GM18858 (cell line): ENCODE results near the gene BTBD19.
"Not testable (repeated sequence)": the region's sequence is repeated elsewhere in the genome, so short reads cannot be mapped to it uniquely, and the experiment has no call there.

Experiments
- ATAC-seq: cut with Tn5 transposase; IDR thresholded peaks from one replicate; pipeline ENCODE4 v1.9.1; 2021; ENCODE audit not compliant: unreplicated experiment

The BTBD19 gene

DNA sequence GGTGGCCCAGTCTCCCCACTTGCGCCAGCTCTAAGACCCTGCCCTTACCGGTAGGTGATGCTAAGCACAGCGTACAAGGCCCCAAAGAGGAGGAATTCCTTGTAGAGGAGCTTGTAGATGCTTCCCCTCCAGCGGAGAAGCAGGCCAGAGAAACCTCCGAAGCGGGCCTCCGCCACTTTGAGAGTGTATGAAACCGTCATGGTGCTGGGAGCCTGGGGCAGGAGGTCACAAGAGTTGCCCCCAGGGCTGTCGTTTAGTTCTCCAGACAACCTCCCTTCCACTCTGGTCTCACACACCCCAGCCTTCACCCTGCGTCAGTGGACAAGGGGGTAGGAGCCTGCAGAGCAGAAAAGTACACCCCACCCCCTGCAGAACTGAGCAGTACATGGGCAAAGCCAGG, 20.8 kb upstream of the BTBD19 start:
- ATAC-seq: no peak

DNA sequence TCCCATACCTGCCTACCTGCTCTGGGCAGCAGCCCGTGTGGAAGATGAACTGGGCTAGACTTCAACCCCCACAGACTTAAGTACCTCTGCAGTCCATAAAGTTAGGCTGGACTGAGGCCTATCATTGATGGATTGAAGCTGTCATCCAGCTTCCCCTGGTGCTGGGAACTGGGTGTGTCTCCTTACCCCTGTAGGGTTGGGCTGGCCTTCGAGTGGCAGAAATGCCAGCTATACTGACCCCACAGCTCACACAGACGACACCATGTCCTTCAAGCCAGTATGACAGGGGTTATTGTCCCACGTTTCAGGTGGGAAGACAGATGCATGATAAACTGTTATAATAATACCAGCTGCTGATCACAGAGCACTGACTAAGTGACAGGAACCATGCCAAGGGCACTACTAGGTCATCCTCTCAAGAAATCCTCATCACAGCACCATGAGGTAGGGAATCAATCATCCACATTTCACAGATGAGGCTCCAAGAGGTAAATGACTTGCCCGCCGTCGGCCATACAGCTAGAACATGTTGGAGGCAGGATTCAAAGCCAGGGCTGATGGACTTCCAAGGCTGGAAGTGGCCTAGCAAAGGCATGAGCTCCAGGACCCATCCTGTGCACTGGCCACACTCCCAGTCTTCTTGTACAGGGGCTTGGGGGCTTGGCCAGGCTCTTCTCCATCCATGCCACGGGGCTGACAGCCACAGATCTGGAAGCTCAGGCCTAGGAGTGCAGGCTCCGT, 20.0 kb upstream of the BTBD19 start, which contains the start of gene BEST4:
Gene BEST4 (minus strand): TSS at position 51 of the 741 bp plus-strand sequence. CDS start 465 bp downstream, outside the sequence.
- no peak for ATAC-seq

DNA sequence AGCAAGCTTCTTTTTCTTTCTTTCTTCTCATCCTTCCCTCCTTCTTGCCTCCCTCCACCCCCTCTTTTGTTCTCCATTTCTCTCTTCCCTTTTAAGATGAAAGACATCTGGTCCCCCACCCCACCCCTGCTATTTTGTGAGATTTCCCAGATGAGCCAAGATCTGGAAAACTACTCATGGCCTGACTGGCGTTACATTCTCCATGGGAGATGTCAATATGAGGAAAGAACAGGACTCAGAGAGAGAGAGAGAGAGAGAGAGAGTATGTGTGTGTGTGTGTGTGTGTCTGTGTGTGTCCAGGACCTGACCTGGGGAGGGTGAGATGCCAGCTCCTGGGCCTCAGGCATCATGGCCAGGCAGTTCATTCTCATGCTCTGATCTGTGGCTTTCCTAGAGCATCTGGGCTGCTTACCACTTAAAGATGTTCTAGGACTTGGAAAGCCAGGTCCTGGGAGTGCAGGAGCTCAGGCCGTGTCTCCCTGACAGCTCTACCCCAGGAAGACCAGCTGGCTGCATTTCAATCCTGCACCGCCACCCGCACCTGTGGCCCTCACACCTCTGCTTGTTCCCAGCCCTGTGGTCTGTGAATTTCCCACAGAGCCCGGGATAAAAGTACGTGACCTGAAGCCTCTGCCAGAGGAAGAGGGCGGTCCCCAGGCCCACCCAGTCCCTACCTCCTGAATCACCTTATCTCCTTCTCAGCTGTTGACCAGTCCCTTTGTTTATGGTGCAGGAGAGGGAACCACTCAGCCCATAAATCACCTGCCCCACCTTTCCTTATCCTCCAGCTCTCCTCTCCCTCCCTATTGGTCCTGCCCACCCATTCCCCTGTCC, 17.1 kb upstream of the BTBD19 start:
- no peak for ATAC-seq

DNA sequence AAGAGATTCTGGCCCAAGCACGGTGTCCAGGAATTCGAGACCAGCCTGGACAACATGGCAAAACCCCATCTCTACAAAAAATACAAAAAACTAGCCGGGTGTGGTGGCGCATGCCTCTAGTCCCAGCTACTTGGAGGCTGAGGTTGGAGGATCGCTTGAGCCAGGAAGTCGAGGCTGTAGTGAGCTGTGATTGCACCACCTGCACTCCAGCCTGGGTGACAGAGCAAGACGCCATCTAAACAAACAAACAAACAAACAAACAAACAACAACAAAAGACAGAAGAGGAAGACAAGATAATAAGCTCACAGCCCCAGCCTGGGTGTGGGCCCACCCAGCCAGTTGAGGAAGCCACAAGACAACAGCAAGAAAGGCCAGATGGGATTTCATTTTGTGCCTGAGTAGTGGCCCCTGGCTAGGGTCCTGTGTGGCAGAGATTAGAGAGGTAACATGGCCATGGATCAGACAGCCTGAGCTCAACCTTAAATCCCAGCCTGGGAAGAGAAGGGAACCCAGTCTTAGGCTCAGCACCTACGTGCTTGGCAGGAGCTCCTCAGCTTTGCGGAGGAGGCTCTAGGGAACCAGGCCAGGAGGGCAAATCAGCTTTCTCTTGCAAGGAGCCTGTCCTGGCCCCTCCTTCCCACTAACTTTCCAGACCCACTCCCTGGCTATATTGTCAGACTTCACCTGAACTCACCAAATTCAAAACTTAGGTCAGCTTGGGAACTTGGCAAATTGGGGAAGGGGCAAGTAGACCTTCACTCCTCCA, 15.4 kb upstream of the BTBD19 start:
- no peak for ATAC-seq

GRCh38 chr1:44797886-44798285, 10.4 kb upstream of the BTBD19 start:
- not testable (repeated sequence) for ATAC-seq

DNA sequence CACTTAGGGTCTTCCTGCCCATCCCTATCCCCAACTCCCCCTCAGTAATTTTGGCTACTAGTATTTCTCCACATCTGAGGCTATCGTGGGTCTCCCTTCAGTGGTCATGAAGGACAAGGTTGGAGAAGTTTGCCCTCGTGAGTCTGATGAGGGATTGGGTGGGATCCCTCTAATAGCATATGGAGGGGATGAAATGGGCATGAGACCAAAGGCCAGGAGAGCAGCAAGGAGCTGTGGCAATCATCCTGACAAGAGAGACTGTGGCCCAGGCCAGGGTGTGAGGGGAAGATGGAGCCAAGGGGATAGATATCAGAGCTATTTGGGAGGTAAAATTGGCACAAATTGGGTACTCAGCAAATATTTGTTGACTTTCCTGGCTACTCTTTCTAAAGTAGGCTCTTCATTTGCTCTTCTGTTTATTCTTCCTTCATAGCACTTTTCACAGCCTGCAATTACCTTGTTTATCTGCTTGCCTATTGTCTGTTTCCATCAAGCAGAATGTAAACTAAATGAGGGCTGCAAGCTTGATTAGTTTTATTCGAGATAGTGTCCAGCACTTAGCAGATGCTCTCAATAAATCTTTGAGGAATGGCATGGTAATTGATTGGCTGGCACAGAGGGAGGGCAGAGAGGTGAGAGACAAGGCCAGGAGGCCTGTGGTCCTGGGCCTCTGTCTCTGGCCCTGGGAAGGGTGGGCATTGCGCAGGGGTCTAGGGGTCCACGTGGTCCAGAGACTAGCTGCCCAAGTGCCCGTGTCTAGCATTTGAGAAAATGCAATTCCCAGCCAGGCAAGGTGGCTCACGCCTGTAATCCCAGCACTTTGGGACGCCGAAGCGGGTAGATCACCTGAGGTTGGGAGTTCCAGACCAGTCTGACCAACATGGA, 9.6 kb upstream of the BTBD19 start:
- no peak for ATAC-seq

GRCh38 chr1:44799770-44800584, 8.3 kb upstream of the BTBD19 start, which contains the start of gene PLK3:
Gene PLK3 (plus strand): TSS chr1:44800377. CDS start chr1:44800464, 87 bp downstream.
- ATAC-seq: peak; percentile 60

- ATAC-seq: no peak
These were observed 6.6 kb upstream of the BTBD19 start for GRCh38 chr1:44801491-44802305.

DNA sequence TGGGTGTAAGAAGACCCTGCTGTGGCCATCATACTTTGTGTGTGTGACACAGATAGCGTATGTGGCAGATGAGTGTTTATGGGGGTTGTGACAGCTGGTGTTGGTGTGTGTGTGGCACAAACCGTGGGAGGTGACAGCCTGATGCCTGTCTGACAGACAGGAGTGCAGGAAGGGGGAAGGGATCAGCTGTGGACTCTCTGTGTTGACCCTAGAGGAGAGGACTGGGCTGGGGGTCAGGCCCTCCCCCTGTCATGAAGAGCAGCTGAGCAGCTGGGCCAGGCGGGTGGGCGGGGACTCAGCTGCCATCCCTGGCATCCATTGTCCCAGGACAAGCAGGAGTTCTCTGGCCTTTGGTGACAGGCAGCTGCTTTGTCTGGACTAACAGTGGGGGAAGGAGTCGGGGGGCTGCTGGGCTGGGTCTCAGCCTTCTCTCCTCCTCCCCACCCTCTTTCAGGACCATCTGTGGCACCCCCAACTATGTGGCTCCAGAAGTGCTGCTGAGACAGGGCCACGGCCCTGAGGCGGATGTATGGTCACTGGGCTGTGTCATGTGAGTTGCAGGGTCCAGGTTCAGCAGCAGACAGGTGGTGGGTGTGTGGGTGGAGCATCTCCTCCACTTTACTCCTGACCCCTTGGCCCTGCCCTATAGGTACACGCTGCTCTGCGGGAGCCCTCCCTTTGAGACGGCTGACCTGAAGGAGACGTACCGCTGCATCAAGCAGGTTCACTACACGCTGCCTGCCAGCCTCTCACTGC, 5.8 kb upstream of the BTBD19 start:
- ATAC-seq: no peak

DNA sequence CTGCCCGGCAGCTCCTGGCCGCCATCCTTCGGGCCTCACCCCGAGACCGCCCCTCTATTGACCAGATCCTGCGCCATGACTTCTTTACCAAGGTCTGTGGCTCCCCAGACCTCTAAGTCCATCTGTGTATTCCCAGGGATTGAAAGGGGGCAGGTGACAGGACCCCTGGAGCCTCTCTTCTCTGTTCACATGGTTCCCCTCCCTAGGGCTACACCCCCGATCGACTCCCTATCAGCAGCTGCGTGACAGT, 5.3 kb upstream of the BTBD19 start:
- no peak for ATAC-seq

DNA sequence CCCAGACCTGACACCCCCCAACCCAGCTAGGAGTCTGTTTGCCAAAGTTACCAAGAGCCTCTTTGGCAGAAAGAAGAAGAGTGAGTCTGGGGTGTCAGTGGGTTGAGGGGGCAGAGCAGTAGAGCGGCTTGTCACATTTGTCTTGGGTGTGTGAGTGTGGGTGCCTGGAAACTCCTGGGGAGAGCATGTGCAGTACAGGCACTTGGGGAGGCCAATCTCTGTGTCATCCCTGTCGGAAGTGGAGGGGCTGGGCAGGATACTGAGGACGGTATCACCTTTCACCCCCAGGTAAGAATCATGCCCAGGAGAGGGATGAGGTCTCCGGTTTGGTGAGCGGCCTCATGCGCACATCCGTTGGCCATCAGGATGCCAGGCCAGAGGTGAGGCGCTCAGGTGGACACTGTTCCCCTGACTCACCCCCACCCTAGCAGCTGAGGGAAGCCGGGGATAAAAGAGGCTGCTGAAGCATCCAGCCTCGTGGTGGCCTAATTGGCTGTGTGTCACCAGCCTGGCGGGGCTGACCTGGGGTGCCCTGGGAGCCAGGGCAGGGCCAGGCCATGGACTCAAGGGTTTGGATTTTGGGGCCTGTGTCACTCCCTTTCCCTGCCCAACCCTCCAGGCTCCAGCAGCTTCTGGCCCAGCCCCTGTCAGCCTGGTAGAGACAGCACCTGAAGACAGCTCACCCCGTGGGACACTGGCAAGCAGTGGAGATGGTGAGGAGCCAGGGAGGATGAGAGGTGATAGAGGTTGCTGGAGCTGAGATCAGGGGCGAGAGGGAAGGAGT, 4.8 kb upstream of the BTBD19 start:
- no peak for ATAC-seq

GRCh38 chr1:44805311-44806024, 2.9 kb upstream of the BTBD19 start:
- ATAC-seq: no peak

DNA sequence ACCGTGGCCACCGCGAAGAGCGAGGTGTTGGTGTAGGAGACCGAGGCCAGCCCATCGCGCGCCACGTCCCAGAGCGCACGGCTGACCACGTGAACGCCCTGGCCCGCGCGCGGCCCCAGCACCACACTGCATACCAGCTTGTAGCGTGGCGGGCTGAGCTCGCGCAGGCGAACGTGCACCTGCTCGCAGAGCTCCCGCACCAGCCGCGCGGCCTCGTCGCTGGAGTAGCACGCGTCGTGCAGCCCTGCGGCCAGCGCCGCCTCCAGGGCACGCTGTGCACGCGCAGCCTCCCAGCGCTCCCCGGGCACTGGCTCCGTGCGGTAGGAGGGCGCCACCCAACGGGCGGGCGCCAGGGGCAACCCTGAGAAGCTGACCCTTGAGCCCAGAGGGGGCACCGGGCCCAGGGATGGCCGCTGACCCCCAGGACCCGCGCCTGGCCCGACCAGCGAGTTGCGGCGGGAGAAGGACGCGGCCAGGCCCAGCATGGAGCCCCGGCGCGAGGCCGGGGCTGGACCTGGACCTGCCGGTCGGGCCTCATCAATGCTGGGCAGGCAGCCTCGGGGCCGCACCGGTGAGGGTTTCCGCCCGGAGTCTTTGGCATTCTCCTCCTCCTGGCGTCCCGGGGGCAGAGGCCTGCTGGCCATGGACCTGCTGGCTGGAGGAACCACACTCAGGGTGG, 2.2 kb upstream of the BTBD19 start:
- no peak for ATAC-seq

- ATAC-seq: no peak
These were observed 1.5 kb upstream of the BTBD19 start, which contains the start of gene DYNLT4 for GRCh38 chr1:44806704-44807363. Gene DYNLT4 (minus strand): TSS chr1:44807351. CDS start chr1:44806668, 683 bp downstream.

DNA sequence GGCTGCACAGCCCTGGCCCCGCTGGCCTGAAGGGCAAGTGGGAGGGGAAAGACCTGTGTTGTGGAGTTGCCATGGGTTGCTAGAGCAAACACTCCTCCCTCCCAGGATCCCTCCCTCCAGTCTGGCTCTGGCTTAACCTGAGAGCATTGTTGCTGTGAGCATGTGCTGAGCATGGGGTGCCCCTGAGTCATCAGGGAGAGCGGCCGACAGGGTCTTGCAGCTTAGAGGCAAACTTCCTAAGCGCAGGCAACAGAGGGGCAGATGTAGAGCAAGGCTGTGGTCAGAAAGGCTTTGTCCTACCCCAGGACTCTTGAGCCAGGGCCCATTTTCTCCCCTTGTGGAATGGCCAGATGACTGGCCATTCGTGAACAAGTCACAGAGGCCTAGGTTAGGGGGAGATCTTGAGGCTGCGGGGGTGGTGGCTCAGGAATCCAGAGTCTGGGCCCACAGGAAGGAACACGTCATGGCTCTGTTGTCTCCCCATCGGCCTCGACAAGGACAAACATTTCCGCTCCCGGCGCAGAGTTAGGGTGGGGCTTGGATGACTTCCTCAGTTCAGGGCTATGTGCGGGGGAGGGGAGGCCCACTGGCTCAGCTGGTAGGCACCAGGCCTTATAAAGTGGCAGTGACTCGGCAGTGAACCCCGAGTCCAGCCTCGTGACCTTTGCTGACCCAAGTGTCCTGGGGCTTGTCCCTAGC, 810 bp upstream of the BTBD19 start:
- no peak for ATAC-seq
